GM21529 (cell line): Measurements from ENCODE around the gene HOXC12.

Experiments
- ATAC-seq: cut with Tn5 transposase; IDR thresholded peaks from one replicate; pipeline ENCODE4 v1.9.1; 2021; ENCODE audit not compliant: unreplicated experiment

HOXC12 gene, protein sequence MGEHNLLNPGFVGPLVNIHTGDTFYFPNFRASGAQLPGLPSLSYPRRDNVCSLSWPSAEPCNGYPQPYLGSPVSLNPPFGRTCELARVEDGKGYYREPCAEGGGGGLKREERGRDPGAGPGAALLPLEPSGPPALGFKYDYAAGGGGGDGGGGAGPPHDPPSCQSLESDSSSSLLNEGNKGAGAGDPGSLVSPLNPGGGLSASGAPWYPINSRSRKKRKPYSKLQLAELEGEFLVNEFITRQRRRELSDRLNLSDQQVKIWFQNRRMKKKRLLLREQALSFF

GRCh38 chr12:53954694-53955035 is at the start of gene HOXC12:
TSS of gene HOXC12 (plus strand) at chr12:53954903. CDS start at chr12:53954930, 27 bp downstream.
- ATAC-seq: no peak

DNA sequence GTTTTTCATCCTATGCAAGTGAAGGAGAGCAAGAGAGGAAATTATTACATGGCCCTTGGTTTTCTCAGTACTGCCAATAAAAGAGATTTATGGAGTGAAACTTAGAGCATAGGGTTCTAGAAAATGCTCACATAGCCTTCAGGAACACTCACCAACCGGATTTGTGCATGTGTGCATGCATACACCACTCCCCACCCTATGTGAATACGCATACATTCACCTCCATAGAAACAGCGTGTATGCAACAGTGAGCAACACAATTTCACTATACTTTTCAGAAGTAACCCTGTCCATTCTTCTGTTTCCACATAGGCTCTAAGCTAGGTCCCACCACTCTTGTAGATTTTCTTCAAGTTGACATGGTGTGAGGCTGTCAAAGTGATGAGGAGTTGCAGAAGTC is 47.6 kb upstream of the HOXC12 start:
- ATAC-seq: no peak

DNA sequence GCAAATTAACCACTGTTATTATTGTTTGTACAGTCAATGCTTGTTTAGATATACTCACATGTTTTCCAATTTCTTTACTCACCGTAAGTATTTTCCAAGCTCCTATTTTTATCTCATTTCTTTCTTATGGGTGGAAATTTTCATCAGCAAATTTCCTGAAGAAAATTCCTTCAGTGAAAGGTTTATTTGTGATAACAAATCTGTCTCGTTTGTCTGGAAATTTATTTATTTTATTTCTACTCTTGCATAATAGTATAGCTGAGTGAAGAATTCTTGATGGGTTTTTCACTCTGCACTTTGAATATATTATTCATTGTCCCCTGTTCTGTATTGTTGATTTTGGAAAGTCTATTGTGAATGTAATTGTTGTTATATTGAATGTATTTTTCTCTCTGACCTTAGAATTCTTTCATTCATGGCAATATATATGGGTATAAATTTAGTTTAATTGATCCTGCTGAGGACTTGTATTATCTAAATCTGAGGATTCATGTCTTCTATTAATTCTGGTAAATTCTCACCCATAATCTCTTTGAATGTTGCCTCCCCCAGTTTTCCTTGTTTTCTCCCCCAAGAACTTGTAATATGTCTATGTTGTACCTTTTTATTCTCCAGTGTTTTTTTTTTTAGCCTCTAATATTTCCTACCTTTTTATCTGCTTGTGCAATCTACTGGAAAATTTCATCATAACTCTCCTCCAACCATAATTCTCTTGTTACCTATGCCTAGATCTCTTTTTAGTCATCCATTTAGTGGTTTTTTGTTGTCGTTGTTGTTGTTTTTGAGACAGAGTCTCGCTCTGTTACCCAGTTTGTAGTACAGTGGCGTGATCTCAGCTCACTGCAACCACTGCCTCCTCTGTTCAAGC is 37.7 kb upstream of the HOXC12 start:
- ATAC-seq: no peak

DNA sequence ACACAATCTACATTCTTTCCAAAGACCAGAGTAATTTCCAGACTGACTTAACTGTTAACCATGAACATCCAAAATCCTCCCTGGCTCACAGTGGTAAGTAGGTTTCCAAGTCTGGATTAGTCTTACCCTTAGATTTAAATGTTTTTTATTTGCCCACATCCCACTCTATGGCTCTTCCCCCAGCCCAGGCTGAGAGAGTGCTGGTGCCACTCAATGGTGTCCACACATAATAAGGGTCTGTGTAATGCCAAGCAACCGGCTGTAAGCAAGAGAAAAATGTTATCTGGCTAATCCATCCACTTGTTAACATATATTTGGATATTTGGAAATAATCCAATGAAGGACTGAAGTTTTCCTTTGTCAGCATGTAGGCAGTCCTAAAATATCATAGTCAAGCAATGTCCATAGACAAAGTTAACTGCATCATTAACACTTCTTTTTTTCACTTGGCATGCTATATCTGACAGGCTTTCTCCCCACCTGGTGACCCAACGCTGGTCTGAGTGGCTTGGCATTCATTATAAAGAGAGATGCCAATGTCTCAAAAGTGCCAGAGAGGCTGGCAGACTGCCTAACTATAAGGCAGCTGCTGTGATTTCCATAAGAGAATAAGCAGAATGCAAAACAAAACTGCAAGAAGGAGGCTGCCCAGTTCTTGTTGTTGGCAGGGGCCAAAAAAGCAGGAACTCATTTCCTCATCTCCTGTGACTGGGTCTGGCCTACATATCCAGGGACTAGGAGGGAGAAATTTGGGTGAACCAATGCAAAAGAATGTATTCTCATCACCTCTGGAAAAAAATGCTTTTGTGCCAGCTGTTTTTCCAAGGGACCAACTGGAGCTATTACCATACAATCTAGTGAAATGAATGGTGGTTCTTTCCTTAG is 29.9 kb upstream of the HOXC12 start:
- no peak for ATAC-seq

GRCh38 chr12:53927220-53928029 is 27.3 kb upstream of the HOXC12 start:
- ATAC-seq: no peak

GRCh38 chr12:53928054-53928835 is 26.5 kb upstream of the HOXC12 start:
- no peak for ATAC-seq

DNA sequence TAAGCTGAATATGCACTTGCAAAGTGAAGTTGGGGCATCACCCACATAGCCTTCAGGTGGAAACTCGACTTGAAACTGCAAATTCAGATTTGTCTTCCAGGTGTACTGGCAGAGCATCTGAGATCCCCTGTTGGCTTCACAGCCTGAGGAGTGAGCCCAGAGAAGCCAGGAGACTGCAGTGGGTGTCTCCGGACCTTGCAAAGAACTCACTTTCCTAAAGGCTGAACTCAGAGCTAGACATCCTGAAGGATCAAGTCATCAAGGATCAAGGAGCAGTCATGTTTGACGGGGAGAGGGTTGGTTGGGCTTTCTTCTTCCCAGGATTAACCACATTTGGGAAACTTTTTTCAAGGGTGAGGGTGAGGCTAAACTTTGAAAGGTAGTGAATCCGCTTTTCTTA is 25.2 kb upstream of the HOXC12 start:
- ATAC-seq: no peak

DNA sequence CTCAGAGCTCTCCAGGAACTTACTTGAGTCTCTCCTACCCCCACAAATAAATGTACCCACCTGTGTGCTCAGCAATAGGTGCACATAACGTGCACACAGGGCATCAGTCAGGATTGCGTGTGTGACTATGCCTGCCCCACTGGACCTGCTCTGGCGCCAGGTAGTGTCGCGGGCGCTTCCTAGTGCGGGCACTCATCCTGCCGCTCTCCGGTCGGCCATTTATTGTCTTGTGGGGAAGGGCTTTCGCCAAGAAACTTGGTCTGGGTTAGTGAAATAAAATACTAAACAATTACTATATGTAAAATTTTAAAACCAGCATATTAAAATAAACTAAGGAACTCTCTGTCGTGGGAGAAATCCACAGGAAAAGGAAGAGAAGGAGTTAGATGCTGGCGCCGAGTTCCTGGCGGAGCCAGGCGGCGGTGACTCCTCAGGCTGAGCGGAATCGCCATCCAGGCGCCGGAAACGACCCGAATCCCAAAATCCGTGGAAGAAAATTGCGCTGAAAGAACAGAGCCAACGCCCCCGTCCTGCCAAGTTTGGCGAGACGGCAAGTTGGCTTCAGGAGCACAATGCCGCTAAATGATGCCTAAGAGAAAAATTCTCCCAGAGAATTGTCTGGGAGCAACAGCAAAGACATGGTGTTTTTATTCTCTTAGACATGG is 24.0 kb upstream of the HOXC12 start:
- no peak for ATAC-seq

GRCh38 chr12:53931844-53932581 is 22.7 kb upstream of the HOXC12 start:
- ATAC-seq: no peak

GRCh38 chr12:53932915-53933314 is 21.8 kb upstream of the HOXC12 start:
- ATAC-seq: no peak

- no peak for ATAC-seq
These were observed 19.0 kb upstream of the HOXC12 start for GRCh38 chr12:53935383-53936341.

- no peak for ATAC-seq
These were observed 17.6 kb upstream of the HOXC12 start for GRCh38 chr12:53937099-53937498.

DNA sequence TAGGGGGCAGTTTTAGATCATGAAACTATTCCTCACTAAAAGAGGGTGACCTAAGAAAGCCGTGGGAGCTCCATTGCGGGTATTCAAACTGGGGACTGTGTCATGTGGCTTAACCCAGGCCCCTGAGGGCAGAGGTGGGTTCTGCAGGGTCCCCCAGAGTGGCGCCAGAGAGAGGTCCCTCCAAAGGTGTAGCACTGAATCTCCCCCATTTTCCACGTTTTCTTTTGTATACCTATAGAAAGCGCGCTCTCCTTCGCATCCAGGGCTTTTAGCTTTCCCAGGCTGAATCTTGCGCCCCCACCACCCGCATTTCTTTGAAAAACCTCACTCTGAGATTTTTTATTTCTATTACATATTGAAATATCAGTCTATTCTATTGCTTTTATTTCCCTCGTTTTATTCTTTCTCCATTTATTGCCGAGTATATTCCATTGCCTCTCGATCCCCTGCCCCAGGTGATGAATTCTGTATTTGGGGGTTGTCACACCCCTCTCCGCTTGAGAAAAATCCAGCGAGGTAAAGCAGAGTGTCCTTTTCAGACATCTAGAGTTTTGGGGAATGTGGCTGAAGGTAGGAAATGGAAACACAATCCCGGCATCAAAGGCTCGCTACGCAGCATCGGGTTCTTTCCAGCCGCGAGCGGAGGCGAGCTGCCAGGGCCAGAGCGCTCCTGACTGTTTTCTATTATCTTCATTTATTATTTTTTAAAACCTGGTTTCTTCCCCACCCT is 16.9 kb upstream of the HOXC12 start:
- ATAC-seq: no peak

- no peak for ATAC-seq
These were observed 16.2 kb upstream of the HOXC12 start, which contains the start of gene HOXC13 for GRCh38 chr12:53938326-53939140. TSS of gene HOXC13 (plus strand) at chr12:53938831. CDS start at chr12:53938907, 76 bp downstream.

GRCh38 chr12:53939141-53940108 is 15.3 kb upstream of the HOXC12 start:
- ATAC-seq: no peak
